Tibial artery (tissue), 4 donors: Measurements from ENCODE around the gene PPCS.

ENCODE experiments used
- DNase-seq, 2 donors: peaks; one replicate each; pipeline ENCODE4 v3.0.0-alpha.2; 2019
- H3K27ac ChIP-seq, 2 donors: fragments of 200-600 bp; sonication (generic) in 1 of 2; 1 replicate in 1 of 2; 2 replicates in 1 of 2; pipeline ENCODE4 v1.5.1; 2018 to 2019; ENCODE audit warnings: mild to moderate bottlenecking in 1 of 2
- H3K27me3 ChIP-seq, 2 donors: fragments of 200-600 bp; sonication (generic) in 1 of 2; one replicate each; pipeline versions ENCODE4 v1.5.1 to v1.6.0; 2016 to 2019
- H3K36me3 ChIP-seq, 3 donors: fragments of 200-600 bp; sonication (generic) in 2 of 3; one replicate each; pipeline ENCODE4 v1.5.1; 2016 to 2019; ENCODE audit warnings: mild to moderate bottlenecking in 2 of 3
- H3K4me1 ChIP-seq, 4 donors: fragments of 200-600 bp; sonication (generic) in 2 of 4; 1 replicate in 3 of 4; 2 replicates in 1 of 4; pipeline ENCODE4 v1.5.1; 2016 to 2019
- H3K4me3 ChIP-seq, 2 donors: fragments of 200-600 bp; sonication (generic) in 1 of 2; 1 replicate in 1 of 2; 2 replicates in 1 of 2; pipeline ENCODE4 v1.5.1; 2018 to 2019; ENCODE audit warnings: mild to moderate bottlenecking in 2 of 2
- H3K9me3 ChIP-seq, 3 donors: fragments of 200-600 bp; sonication (generic) in 1 of 3; one replicate each; pipeline ENCODE4 v1.5.1; 2016 to 2019
- intact Hi-C: fragments of 100-400 bp; cut with DNase I; formaldehyde crosslinking; loops from one replicate; pipeline ENCODE4 v1.15.0; 2023; ENCODE audit warnings: low total_unique reads
- TF ChIP-seq, protein P1 (sequence below), 2 experiments: fragments of 200-600 bp in 1 of 2; fragments of 450-650 bp in 1 of 2; IDR thresholded peaks; one replicate each; pipeline ENCODE4 v1.5.1; 2017 to 2019; ENCODE audit warnings: antibody characterized with exemption in 2 of 2, mild to moderate bottlenecking in 1 of 2, moderate library complexity in 1 of 2

PPCS gene

DNA sequence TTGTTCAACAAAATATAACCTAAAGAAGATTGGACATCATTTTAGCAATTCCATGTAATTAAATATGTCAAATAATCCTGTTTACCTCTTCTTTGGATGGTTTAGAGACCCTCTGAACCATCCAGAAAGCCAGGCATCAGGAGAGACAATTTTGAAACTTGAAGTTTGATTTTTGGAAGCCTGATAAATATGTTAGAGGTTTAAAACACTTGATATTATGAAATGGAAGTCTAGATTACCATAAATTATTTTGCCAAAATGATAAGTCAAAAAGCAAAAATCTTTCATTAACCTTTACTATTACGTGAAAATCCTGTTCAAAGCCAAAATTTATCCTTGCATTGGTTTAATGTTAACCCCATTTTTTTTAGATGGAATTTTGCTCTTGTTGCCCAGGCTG, 50.2 kb downstream of the PPCS start:
- H3K4me1 ChIP-seq, result no peaks in the 10 kb centered on the region
- H3K9me3 ChIP-seq, result peaks cover 0 to 34% (median 22%) of the 10 kb centered on the region in 3 donors

More for the DNA sequence above, 50.2 kb downstream of the PPCS start:
- no peak for DNase-seq
- Histone ChIP-seq H3K27me3 (no peaks in the 10 kb centered on the region), H3K36me3 (peaks cover 35 to 74% (median 66%) of the 10 kb centered on the region in 3 donors), H3K4me3 (no peak overlapping the region), H3K27ac (no peak overlapping the region)
- TF ChIP-seq, protein P1, sequence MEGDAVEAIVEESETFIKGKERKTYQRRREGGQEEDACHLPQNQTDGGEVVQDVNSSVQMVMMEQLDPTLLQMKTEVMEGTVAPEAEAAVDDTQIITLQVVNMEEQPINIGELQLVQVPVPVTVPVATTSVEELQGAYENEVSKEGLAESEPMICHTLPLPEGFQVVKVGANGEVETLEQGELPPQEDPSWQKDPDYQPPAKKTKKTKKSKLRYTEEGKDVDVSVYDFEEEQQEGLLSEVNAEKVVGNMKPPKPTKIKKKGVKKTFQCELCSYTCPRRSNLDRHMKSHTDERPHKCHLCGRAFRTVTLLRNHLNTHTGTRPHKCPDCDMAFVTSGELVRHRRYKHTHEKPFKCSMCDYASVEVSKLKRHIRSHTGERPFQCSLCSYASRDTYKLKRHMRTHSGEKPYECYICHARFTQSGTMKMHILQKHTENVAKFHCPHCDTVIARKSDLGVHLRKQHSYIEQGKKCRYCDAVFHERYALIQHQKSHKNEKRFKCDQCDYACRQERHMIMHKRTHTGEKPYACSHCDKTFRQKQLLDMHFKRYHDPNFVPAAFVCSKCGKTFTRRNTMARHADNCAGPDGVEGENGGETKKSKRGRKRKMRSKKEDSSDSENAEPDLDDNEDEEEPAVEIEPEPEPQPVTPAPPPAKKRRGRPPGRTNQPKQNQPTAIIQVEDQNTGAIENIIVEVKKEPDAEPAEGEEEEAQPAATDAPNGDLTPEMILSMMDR (IDR thresholded peaks at IDR 0.05), result no peak
- intact Hi-C loops, result no loop called here
